HEK293T (cell line): ENCODE data around the gene HMCN2.

Experiments
- ARNT ChIP-seq: fragments of 450-650 bp; IDR thresholded peaks from 2 replicates; pipeline ENCODE4 v1.6.1; 2017; ENCODE audit warnings: mild to moderate bottlenecking
- BHLHE40 ChIP-seq: fragments of 450-650 bp; IDR thresholded peaks from 2 replicates; pipeline ENCODE4 v1.6.1; 2016; ENCODE audit warnings: mild to moderate bottlenecking, moderate library complexity, borderline replicate concordance
- CTBP1 ChIP-seq: fragments of 450-650 bp; IDR thresholded peaks from 2 replicates; pipeline ENCODE4 v1.6.1; 2016; ENCODE audit warnings: borderline replicate concordance
- FOXM1 ChIP-seq: fragments of 450-650 bp; IDR thresholded peaks from 2 replicates; pipeline ENCODE4 v1.6.1; 2017; ENCODE audit warnings: mild to moderate bottlenecking, borderline replicate concordance
- L3MBTL2 ChIP-seq: fragments of 450-650 bp; conservative IDR thresholded peaks from 2 replicates; pipeline ENCODE4 v1.6.1; 2016; ENCODE audit warnings: mild to moderate bottlenecking
- LEF1 ChIP-seq: fragments of 450-650 bp; IDR thresholded peaks from 2 replicates; pipeline ENCODE4 v1.6.1; 2017; ENCODE audit warnings: mild to moderate bottlenecking, borderline replicate concordance
- SUZ12 ChIP-seq: fragments of 450-650 bp; IDR thresholded peaks from 2 replicates; pipeline ENCODE4 v1.6.1; 2016; ENCODE audit warnings: mild to moderate bottlenecking
- TARDBP ChIP-seq: fragments of 450-650 bp; IDR thresholded peaks from 2 replicates; pipeline ENCODE4 v1.6.1; 2016
- ZNF384 ChIP-seq: fragments of 450-650 bp; IDR thresholded peaks from 2 replicates; pipeline ENCODE4 v1.6.1; 2016
- TF ChIP-seq, protein P1 (sequence below): fragments of 450-650 bp; IDR thresholded peaks from 2 replicates; pipeline ENCODE4 v1.6.1; 2016

DNA sequence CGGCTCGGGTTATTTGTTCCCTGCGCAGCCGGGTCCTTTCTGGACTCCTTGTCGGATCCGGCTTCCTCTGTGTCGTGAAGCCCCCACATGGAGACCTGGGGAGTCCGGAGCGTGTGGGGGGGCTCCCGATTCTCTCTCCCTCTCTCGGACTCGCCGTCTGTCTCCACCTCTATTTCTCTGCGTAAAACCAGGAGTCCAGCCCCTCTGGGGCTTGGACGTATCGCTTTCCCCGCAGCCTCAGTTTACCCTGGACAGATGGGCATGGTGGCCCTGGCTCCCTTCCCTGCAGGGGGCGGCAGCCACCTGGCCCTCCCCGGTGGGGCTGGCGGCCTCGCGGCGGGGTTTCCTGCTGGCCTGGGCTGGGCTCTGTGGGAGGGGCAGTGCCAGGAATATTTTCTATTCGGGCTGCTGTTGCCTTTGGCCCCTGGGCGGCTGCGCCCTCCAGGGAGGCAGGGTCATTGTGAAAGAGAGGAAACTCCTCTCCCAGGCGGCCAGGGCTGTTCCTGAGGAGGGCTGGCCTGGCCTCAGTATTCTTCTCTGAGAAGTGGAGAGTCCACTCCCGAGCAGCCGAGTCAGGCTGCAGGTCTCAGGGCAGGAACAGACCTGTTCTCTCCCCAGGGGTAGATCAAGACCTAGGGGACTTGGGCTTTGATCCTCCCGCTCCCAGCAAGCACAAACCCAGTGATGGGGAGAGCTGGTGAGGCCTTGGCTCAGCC, 179.9 kb downstream of the HMCN2 start:
- TF ChIP-seq SUZ12: no peak
- TF ChIP-seq TARDBP: no peak
- TF ChIP-seq, protein P1, sequence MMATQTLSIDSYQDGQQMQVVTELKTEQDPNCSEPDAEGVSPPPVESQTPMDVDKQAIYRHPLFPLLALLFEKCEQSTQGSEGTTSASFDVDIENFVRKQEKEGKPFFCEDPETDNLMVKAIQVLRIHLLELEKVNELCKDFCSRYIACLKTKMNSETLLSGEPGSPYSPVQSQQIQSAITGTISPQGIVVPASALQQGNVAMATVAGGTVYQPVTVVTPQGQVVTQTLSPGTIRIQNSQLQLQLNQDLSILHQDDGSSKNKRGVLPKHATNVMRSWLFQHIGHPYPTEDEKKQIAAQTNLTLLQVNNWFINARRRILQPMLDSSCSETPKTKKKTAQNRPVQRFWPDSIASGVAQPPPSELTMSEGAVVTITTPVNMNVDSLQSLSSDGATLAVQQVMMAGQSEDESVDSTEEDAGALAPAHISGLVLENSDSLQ: no peak
- no peak for TF ChIP-seq ZNF384
- no peak for TF ChIP-seq FOXM1
- no peak for TF ChIP-seq LEF1
- TF ChIP-seq CTBP1: no peak
- TF ChIP-seq BHLHE40: no peak
- TF ChIP-seq ARNT: no peak
- no peak for TF ChIP-seq L3MBTL2
